Neural progenitor cell (in vitro differentiated cells): ENCODE results near the gene KITLG.
"Not testable (repeated sequence)": the region's sequence is repeated elsewhere in the genome, so short reads cannot be mapped to it uniquely, and the experiment has no call there.

Experiments
- EZH2 ChIP-seq: fragments of 200-600 bp; sonication (generic); IDR thresholded peaks from 2 replicates; pipeline ENCODE4 v1.6.1; 2017; ENCODE audit warnings: antibody characterized with exemption, mild to moderate bottlenecking, moderate library complexity
- TF ChIP-seq, protein P1 (sequence below): fragments of 200-600 bp; sonication (generic); IDR thresholded peaks from 2 replicates; pipeline ENCODE4 v1.5.1; 2017; ENCODE audit warnings: antibody characterized with exemption, mild to moderate bottlenecking

DNA sequence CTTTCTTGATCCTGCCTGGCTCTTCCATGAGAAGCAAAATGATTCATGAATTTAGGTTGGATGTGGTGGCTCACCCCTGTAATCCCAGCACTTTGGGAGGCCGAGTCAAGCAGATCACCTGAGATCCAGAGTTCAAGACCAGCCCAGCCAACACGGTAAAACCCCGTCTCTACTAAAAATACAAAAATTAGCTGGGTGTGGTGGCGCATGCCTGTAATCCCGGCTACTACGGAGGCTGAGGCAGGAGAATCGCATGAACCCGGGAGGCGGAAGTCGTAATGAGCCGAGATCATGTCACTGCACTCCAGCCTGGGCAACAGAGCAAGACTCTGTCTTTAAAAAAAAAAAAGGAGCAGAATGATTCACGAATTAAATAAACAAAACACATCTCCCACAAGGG, 72.4 kb downstream of the KITLG start:
- not testable (repeated sequence) for TF ChIP-seq EZH2
- TF ChIP-seq, protein P1, sequence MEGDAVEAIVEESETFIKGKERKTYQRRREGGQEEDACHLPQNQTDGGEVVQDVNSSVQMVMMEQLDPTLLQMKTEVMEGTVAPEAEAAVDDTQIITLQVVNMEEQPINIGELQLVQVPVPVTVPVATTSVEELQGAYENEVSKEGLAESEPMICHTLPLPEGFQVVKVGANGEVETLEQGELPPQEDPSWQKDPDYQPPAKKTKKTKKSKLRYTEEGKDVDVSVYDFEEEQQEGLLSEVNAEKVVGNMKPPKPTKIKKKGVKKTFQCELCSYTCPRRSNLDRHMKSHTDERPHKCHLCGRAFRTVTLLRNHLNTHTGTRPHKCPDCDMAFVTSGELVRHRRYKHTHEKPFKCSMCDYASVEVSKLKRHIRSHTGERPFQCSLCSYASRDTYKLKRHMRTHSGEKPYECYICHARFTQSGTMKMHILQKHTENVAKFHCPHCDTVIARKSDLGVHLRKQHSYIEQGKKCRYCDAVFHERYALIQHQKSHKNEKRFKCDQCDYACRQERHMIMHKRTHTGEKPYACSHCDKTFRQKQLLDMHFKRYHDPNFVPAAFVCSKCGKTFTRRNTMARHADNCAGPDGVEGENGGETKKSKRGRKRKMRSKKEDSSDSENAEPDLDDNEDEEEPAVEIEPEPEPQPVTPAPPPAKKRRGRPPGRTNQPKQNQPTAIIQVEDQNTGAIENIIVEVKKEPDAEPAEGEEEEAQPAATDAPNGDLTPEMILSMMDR = not testable (repeated sequence)
